Measurements from ENCODE around the gene MYOD1. TPM values are rescaled to one million over a fixed set of nuclear protein-coding genes. Genes with fewer than 3 reads are reported as not detected.

The MYOD1 gene
- total RNA-seq, 1 experiment from 2014 or later: not detected

DNA sequence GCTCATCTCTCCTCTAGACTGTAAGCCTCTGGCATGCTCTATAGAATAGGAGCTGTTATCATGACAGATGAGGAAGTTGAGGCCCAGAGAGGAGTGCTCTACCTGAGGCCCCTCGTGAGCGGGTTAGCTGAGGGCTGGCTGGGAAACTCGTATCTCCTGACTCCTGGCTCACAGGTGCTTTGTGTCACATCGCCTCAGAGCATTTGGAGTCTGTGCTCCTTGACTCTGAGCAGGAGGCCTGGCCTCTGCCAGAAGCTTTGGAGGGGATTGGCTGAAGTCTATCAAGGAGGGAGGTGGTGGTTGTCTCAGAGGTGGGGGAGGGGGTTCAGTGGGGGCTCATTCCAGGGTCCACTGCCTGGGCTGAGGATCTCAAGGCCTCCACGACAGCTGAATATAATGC, 22.6 kb downstream of the MYOD1 start:
- no TSS peak for BruUV-seq (replicated peaks)
- DNase-seq (ENCODE audit: low read depth, low spot score) (no peak), ATAC-seq (no peak)
- TF ChIP-seq, protein P1, sequence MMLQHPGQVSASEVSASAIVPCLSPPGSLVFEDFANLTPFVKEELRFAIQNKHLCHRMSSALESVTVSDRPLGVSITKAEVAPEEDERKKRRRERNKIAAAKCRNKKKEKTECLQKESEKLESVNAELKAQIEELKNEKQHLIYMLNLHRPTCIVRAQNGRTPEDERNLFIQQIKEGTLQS (IDR thresholded peaks at IDR 0.05): no peak
- TF ChIP-seq FOSL1 (IDR thresholded peaks at IDR 0.05; ENCODE audit: low read depth) (no peak), SIN3A (IDR thresholded peaks at IDR 0.05; ENCODE audit: low read depth) (no peak), ELF1 (IDR thresholded peaks at IDR 0.05; ENCODE audit: borderline replicate concordance, low read depth) (no peak), EZH2phosphoT487 (IDR thresholded peaks at IDR 0.05; ENCODE audit: borderline replicate concordance) (no peak)
- no peaks in the 10 kb centered on the region for H3K36me3 ChIP-seq (ENCODE audit: control insufficient read depth in 1 of 2, insufficient read depth in 2 of 2, low read length in 2 of 2)
- H4K20me1 ChIP-seq (ENCODE audit: insufficient read depth): no peaks in the 10 kb centered on the region
- H3K9me3 ChIP-seq (ENCODE audit: control insufficient read depth in 1 of 2, insufficient read depth in 1 of 2, low read depth in 1 of 2, low read length in 2 of 2): no peaks in the 10 kb centered on the region
- H3K4me3 ChIP-seq (replicated peaks in 1 of 2; ENCODE audit: low read depth in 1 of 2, low read length in 2 of 2): no peak overlapping the region
- no peak overlapping the region for H3K4me2 ChIP-seq (ENCODE audit: low read length)
- H2AFZ ChIP-seq (ENCODE audit: low read depth, low read length, poor library complexity, severe bottlenecking): no peak overlapping the region
- intact Hi-C loops (cut with micrococcal nuclease): no loop called here
- RAD21 ChIA-PET (ENCODE audit: low non-redundant PET in 1 of 2, low total read pairs in 2 of 2, uncharacterized antibody in 2 of 2, unreplicated experiment in 2 of 2): no interaction called here
- 0 out of 4 replicates have a peak, but pooled peaks cover 0 to 5% of the 10 kb centered on the region in 2 experiments for H3K4me1 ChIP-seq (ENCODE audit: control insufficient read depth in 1 of 2, insufficient read depth in 2 of 2, low read length in 2 of 2)
- no peak overlapping the region for H3K9ac ChIP-seq (ENCODE audit: low read length)
- POLR2A ChIA-PET: no interaction called here
- CTCF ChIA-PET: interaction anchor here (0.9 kb wide), 1 partner anchor 11 kb away, joined by 4 read pairs; no protein-coding TSS in a partner anchor
- H3K9me2 ChIP-seq (ENCODE audit: insufficient read depth): no peaks in the 10 kb centered on the region
- no peak overlapping the region for H3K27ac ChIP-seq (ENCODE audit: low read depth, low read length)
- no peaks in the 10 kb centered on the region for H3K79me2 ChIP-seq (ENCODE audit: insufficient read depth, low read length)
- H3K27me3 ChIP-seq (ENCODE audit: insufficient read depth, low read length): no peaks in the 10 kb centered on the region

DNA sequence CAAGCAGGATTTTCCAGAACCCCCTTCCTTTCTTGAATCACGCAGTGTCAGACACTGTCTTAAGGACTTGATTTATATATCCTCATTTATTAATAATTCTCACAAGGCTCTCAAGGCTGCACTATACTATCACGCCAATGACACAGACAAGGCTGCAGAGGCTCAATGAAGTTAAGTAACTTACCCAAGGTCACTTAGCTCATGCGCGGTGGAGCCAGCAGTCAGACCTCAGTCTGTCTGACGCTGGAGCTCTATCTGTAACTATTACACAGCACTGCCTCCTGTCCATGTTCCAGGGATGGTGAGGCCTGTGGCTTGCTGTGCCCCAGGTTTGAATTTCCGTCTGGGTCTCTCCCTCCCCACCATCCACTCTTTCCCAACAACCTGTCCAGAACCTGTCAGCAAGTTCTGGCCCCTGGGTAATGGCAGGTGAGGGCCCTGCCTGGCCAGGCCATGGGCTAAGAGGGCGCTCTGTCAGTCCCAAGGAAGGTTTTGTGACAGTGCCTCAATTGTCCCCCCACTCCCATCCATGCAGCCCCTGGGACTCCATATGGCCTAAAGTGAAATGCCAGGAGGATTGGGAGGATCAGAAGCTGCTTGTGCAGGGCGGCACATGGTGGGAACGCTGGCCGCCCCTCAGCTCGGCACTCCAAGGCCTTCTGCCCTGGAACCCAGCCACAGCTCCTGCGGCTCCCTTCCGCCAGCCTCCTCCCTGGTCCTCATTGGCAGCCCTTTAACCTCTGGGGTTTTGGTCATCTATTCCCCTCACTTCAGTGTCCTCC, 23.8 kb downstream of the MYOD1 start:
- RAD21 ChIA-PET (ENCODE audit: low non-redundant PET in 1 of 2, low total read pairs in 2 of 2, uncharacterized antibody in 2 of 2, unreplicated experiment in 2 of 2): no interaction called here
- Histone ChIP-seq H3K4me3 (replicated peaks in 1 of 2; ENCODE audit: low read depth in 1 of 2, low read length in 2 of 2) (no peak overlapping the region), H3K27ac (ENCODE audit: low read depth, low read length) (no peak overlapping the region), H3K9ac (ENCODE audit: low read length) (no peak overlapping the region), H3K9me3 (ENCODE audit: control insufficient read depth in 1 of 2, insufficient read depth in 1 of 2, low read depth in 1 of 2, low read length in 2 of 2) (no peaks in the 10 kb centered on the region), H3K9me2 (ENCODE audit: insufficient read depth) (no peaks in the 10 kb centered on the region), H3K4me2 (ENCODE audit: low read length) (no peak overlapping the region), H3K4me1 (ENCODE audit: control insufficient read depth in 1 of 2, insufficient read depth in 2 of 2, low read length in 2 of 2) (0 out of 4 replicates have a peak, but pooled peaks cover 0 to 5% of the 10 kb centered on the region in 2 experiments), H3K36me3 (ENCODE audit: control insufficient read depth in 1 of 2, insufficient read depth in 2 of 2, low read length in 2 of 2) (no peaks in the 10 kb centered on the region), H4K20me1 (ENCODE audit: insufficient read depth) (no peaks in the 10 kb centered on the region), H3K79me2 (ENCODE audit: insufficient read depth, low read length) (no peaks in the 10 kb centered on the region), H2AFZ (ENCODE audit: low read depth, low read length, poor library complexity, severe bottlenecking) (no peak overlapping the region), H3K27me3 (ENCODE audit: insufficient read depth, low read length) (no peaks in the 10 kb centered on the region)
- POLR2A ChIA-PET: no interaction called here
- intact Hi-C loops (cut with micrococcal nuclease): no loop called here
- no peak for DNase-seq (ENCODE audit: low read depth, low spot score)
- CTCF ChIA-PET: interaction anchor here (1.2 kb wide), 1 partner anchor 12 kb away, joined by 5 read pairs; no protein-coding TSS in a partner anchor
- TF ChIP-seq EZH2phosphoT487 (IDR thresholded peaks at IDR 0.05; ENCODE audit: borderline replicate concordance) (no peak), FOSL1 (IDR thresholded peaks at IDR 0.05; ENCODE audit: low read depth) (no peak), RAD21 (IDR thresholded peaks at IDR 0.05; ENCODE audit: low read depth) (no peak), EZH2 (IDR thresholded peaks at IDR 0.05) (no peak), SRF (IDR thresholded peaks at IDR 0.05; ENCODE audit: low read depth) (no peak), ZFX (IDR thresholded peaks at IDR 0.05) (no peak), TCF7L2 (IDR thresholded peaks at IDR 0.05; ENCODE audit: borderline replicate concordance, extremely low read depth, insufficient read depth, insufficient read length) (no peak), SP1 (IDR thresholded peaks at IDR 0.05; ENCODE audit: low read depth) (no peak), SIN3A (IDR thresholded peaks at IDR 0.05; ENCODE audit: low read depth) (no peak)
- ATAC-seq: no peak
- BruUV-seq (replicated peaks): no TSS peak
